H1 (cell line): ENCODE measurements around the gene LRRFIP1. TPM values are rescaled to one million over a fixed set of nuclear protein-coding genes. Genes with fewer than 3 reads are reported as not detected.

Source experiments
- CTCF ChIA-PET: fragments of 300-600 bp; sonication (Branson Sonifier 250); formaldehyde crosslinking; loops from one replicate; lab custom pipeline; 2021; ENCODE audit not compliant: partially characterized antibody; lab: Charles Lee
- POLR2A ChIA-PET: fragments of 300-600 bp; sonication (Branson Sonifier 250); formaldehyde crosslinking; loops from one replicate; lab custom pipeline; 2021; ENCODE audit warnings: inconsistent platforms; ENCODE audit not compliant: partially characterized antibody; lab: Charles Lee
- DNase-seq, 2 experiments: peaks; one replicate each; pipeline versions ENCODE4 v3.0.0 to v3.0.0-alpha.2; 2010 to 2022; ENCODE audit warnings: low spot score in 2 of 2, low read depth in 1 of 2, mixed read lengths in 1 of 2
- FAIRE-seq: peaks from 2 replicates; lab custom pipeline; 2011; peaks lifted over from hg19 to GRCh38; lab: Jason Lieb, UNC
- H2AFZ ChIP-seq: 2 replicates; pipeline ENCODE4 v1.8.1; 2012; ENCODE audit warnings: low read length, inconsistent platforms
- H2AK5ac ChIP-seq: 2 replicates; pipeline ENCODE4 v1.6.1; 2013; ENCODE audit warnings: low read depth, low read length
- H2BK120ac ChIP-seq: replicated peaks from 2 replicates; pipeline ENCODE3; 2013; ENCODE audit warnings: low read depth, low read length, inconsistent platforms
- H2BK12ac ChIP-seq: 2 replicates; pipeline ENCODE4 v1.6.1; 2013; ENCODE audit warnings: low read depth, low read length
- H2BK15ac ChIP-seq: 2 replicates; pipeline ENCODE4 v1.6.1; 2013; ENCODE audit warnings: low read length
- H2BK20ac ChIP-seq: 2 replicates; pipeline ENCODE4 v1.6.1; 2013; ENCODE audit warnings: low read length
- H2BK5ac ChIP-seq: 2 replicates; pipeline ENCODE4 v1.6.1; 2013; ENCODE audit warnings: low read depth, low read length
- H3K14ac ChIP-seq: 2 replicates; pipeline ENCODE4 v1.6.1; 2013; ENCODE audit warnings: inconsistent platforms; ENCODE audit not compliant: insufficient read length
- H3K18ac ChIP-seq: 2 replicates; pipeline ENCODE4 v1.6.1; 2013; ENCODE audit warnings: low read length; ENCODE audit errors: extremely low read depth
- H3K23ac ChIP-seq: 2 replicates; pipeline ENCODE4 v1.6.1; 2013; ENCODE audit warnings: inconsistent platforms; ENCODE audit not compliant: insufficient read length
- H3K23me2 ChIP-seq: 2 replicates; pipeline ENCODE4 v1.6.1; 2013; ENCODE audit warnings: low read depth, low read length
- H3K27ac ChIP-seq: 2 replicates; pipeline ENCODE4 v1.6.1; 2011; ENCODE audit warnings: low read depth, low read length, inconsistent platforms
- H3K27me3 ChIP-seq, 4 experiments: replicated peaks in 1 of 4; 1 replicate in 1 of 4; 2 replicates in 3 of 4; pipeline versions ENCODE4 v1.6.1 to v1.8.1; 2011 to 2013; ENCODE audit warnings: low read length in 3 of 4, mild to moderate bottlenecking in 3 of 4, inconsistent platforms in 2 of 4, mixed read lengths in 2 of 4, moderate library complexity in 1 of 4; ENCODE audit not compliant: control insufficient read depth in 3 of 4, insufficient read depth in 3 of 4; ENCODE audit errors: extremely low read depth in 1 of 4
- H3K36me3 ChIP-seq, 4 experiments: 2 replicates each; pipeline versions ENCODE4 v1.6.1 to v1.8.1; 2011 to 2013; ENCODE audit warnings: mild to moderate bottlenecking in 4 of 4, low read length in 3 of 4, moderate library complexity in 2 of 4, control low read depth in 1 of 4, inconsistent platforms in 1 of 4; ENCODE audit not compliant: insufficient read depth in 4 of 4, control insufficient read depth in 2 of 4
- H3K4ac ChIP-seq: replicated peaks from 2 replicates; pipeline ENCODE3; 2013; ENCODE audit warnings: low read length, low read depth, mixed read lengths, inconsistent platforms; ENCODE audit not compliant: insufficient read length
- H3K4me1 ChIP-seq, 4 experiments: replicated peaks in 1 of 4; 1 replicate in 1 of 4; 2 replicates in 3 of 4; pipeline versions ENCODE4 v1.6.1 to v1.8.1; 2011 to 2013; ENCODE audit warnings: low read length in 3 of 4, inconsistent platforms in 2 of 4, mixed read lengths in 1 of 4; ENCODE audit not compliant: insufficient read depth in 4 of 4, control insufficient read depth in 3 of 4
- H3K4me2 ChIP-seq, 2 experiments: 2 replicates each; pipeline versions ENCODE4 v1.6.1 to v1.8.1; 2011 to 2013; ENCODE audit warnings: low read depth in 2 of 2, low read length in 2 of 2, control low read depth in 1 of 2, inconsistent platforms in 1 of 2, mild to moderate bottlenecking in 1 of 2; ENCODE audit not compliant: insufficient read depth in 1 of 2
- H3K4me3 ChIP-seq, 4 experiments: fragments of 200-600, 300-600 bp in 1 of 4; sonication (generic), shearing (Covaris generic), sonication (Bioruptor Twin) in 1 of 4; 2 replicates each; pipeline versions ENCODE4 v1.5.1 to v1.8.1; 2011 to 2016; ENCODE audit warnings: low read length in 4 of 4, low read depth in 3 of 4, control low read depth in 2 of 4, inconsistent platforms in 2 of 4, mild to moderate bottlenecking in 2 of 4, mixed read lengths in 1 of 4, moderate library complexity in 1 of 4; ENCODE audit not compliant: insufficient read depth in 2 of 4; ENCODE audit errors: extremely low read depth in 1 of 4
- H3K56ac ChIP-seq: replicated peaks from 2 replicates; pipeline ENCODE3; 2013; ENCODE audit warnings: low read depth, mild to moderate bottlenecking, mixed read lengths, low read length, inconsistent platforms; ENCODE audit not compliant: insufficient read length
- H3K79me1 ChIP-seq: 2 replicates; pipeline ENCODE4 v1.6.1; 2013; ENCODE audit warnings: low read depth, low read length, control low read depth
- H3K79me2 ChIP-seq, 2 experiments: 2 replicates each; pipeline versions ENCODE4 v1.6.1 to v1.8.1; 2012 to 2013; ENCODE audit warnings: low read length in 2 of 2, mild to moderate bottlenecking in 2 of 2, inconsistent platforms in 1 of 2; ENCODE audit not compliant: insufficient read depth in 2 of 2, control insufficient read depth in 1 of 2
- H3K9ac ChIP-seq, 4 experiments: replicated peaks in 1 of 4; 1 replicate in 1 of 4; 2 replicates in 3 of 4; pipeline versions ENCODE4 v1.6.1 to v1.8.1; 2011 to 2013; ENCODE audit warnings: low read depth in 3 of 4, low read length in 3 of 4, control low read depth in 2 of 4, mild to moderate bottlenecking in 2 of 4, moderate library complexity in 2 of 4, inconsistent platforms in 1 of 4; ENCODE audit errors: extremely low read depth in 1 of 4
- H3K9me3 ChIP-seq, 2 experiments: 2 replicates each; pipeline versions ENCODE4 v1.6.1 to v1.8.1; 2012 to 2013; ENCODE audit warnings: mild to moderate bottlenecking in 2 of 2, moderate library complexity in 2 of 2, control low read depth in 1 of 2, inconsistent platforms in 1 of 2, low read depth in 1 of 2, low read length in 1 of 2, mixed read lengths in 1 of 2; ENCODE audit not compliant: insufficient read depth in 2 of 2
- H4K20me1 ChIP-seq, 2 experiments: replicated peaks in 1 of 2; 2 replicates each; pipeline versions ENCODE3 to v1.8.1; 2011 to 2013; ENCODE audit warnings: inconsistent platforms in 2 of 2, low read length in 2 of 2, mild to moderate bottlenecking in 1 of 2; ENCODE audit not compliant: insufficient read depth in 2 of 2, control insufficient read depth in 1 of 2
- H4K5ac ChIP-seq: 2 replicates; pipeline ENCODE4 v1.6.1; 2013; ENCODE audit warnings: low read length, low read depth, mixed read lengths, inconsistent platforms; ENCODE audit not compliant: insufficient read length
- H4K8ac ChIP-seq: 2 replicates; pipeline ENCODE4 v1.8.0; 2013; ENCODE audit warnings: mild to moderate bottlenecking, moderate library complexity, low read length, inconsistent platforms; ENCODE audit not compliant: insufficient read depth; ENCODE audit errors: extremely low read depth
- H4K91ac ChIP-seq: replicated peaks from 2 replicates; pipeline ENCODE3; 2013; ENCODE audit warnings: low read length, mixed read lengths, inconsistent platforms; ENCODE audit not compliant: insufficient read length
- SRF ChIP-seq: IDR thresholded peaks from 2 replicates; pipeline ENCODE4 v1.6.1; 2011; ENCODE audit warnings: mild to moderate bottlenecking, low read depth, low read length, moderate library complexity
- TEAD4 ChIP-seq: IDR thresholded peaks from 2 replicates; pipeline ENCODE4 v1.6.1; 2012; ENCODE audit warnings: low read depth, low read length, inconsistent platforms, mixed read lengths
- WGBS, 2 experiments: shearing (Covaris generic) in 1 of 2; methylation state at CpG; one replicate each; pipeline versions ENCODE4 v1.1.6 to v1.1.7; 2013 to 2015; ENCODE audit warnings: low lambda C conversion rate in 2 of 2, mixed read lengths in 2 of 2, inconsistent platforms in 1 of 2, low coverage in 1 of 2, missing lambda C conversion rate in 1 of 2; ENCODE audit not compliant: insufficient replicate concordance in 2 of 2, insufficient coverage in 1 of 2, insufficient read length in 1 of 2; ENCODE audit errors: extremely low coverage in 1 of 2, missing lambda C conversion rate in 1 of 2; 5-methylcytosine and 5-hydroxymethylcytosine counted together
- polyA plus RNA-seq, 7 experiments: library from polyadenylated mRNA; depleted of rRNA in 3 of 7; stranded (reverse) in 5 of 7; unstranded in 2 of 7; fragments of >200 nt in 5 of 7; fragments of 200-250 nt in 2 of 7; gene quantifications; 1 replicate in 5 of 7; 2 replicates in 1 of 7; 4 replicates in 1 of 7; pipeline versions ENCODE4 v1.2.1 to v1.2.3, GENCODE V29; 2011 to 2013; ENCODE audit warnings: missing spikeins in 2 of 7, mixed read lengths in 2 of 7
- total RNA-seq: library from RNA; stranded (reverse); fragmentation: NEBNext Ultra II Directional; extraction: Animal tissue kit (Norgen Biotek cat#: 25700); gene quantifications from 2 replicates; pipeline ENCODE4 v1.2.1, GENCODE V29; 2021

The LRRFIP1 gene
- total and polyA plus RNA-seq, 2 of the 8 experiments (the other 6 are each of a cell fraction or from before 2014, with no cell fraction given) = 12.1 to 75.8 TPM

DNA sequence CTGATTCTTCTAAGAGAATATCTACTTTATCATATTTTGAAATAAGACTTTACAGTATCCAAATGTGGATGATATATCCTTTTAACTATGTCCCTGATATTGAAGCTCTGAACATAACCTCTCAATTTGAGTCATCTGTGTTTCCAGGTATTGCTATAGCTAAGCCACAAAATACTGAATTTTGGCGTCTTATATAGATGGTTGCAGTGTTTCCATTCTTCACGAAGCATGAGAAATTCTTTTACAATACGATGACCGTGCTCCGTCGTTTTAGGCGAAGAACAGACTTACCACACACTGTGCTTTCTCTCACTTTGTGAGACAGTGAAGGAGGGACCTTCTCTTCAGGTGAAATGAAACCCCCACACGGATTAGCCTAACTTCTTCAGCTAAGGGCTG, 45.3 kb downstream of the LRRFIP1 start:
- H3K9ac ChIP-seq = no peak overlapping the region; a peak in 1 of 7 replicates
- H3K4ac ChIP-seq = no peak overlapping the region
- H3K18ac ChIP-seq = 0 out of 2 replicates have a peak overlapping the region, but pooled peaks have one; percentile 56
- H2BK15ac ChIP-seq = no peak overlapping the region
- no peak for TF ChIP-seq SRF
- no peak for TF ChIP-seq TEAD4
- no peaks in the 10 kb centered on the region for H3K79me2 ChIP-seq
- H3K27ac ChIP-seq = no peak overlapping the region
- H4K20me1 ChIP-seq = peaks cover 0 to 4% of the 10 kb centered on the region in 2 experiments
- no peak overlapping the region for H2BK12ac ChIP-seq
- no peak for DNase-seq
- H4K5ac ChIP-seq = no peak overlapping the region
- peaks cover 6 to 27% (median 11%) of the 10 kb centered on the region in 4 experiments for H3K4me1 ChIP-seq
- H2AFZ ChIP-seq = no peak overlapping the region
- H4K8ac ChIP-seq = no peak overlapping the region
- no peak overlapping the region for H3K56ac ChIP-seq
- no peak overlapping the region for H2BK5ac ChIP-seq
- POLR2A ChIA-PET = no interaction called here
- no peak overlapping the region for H3K23ac ChIP-seq
- H3K9me3 ChIP-seq = no peaks in the 10 kb centered on the region
- H3K14ac ChIP-seq = no peak overlapping the region
- H3K36me3 ChIP-seq = no peaks in the 10 kb centered on the region
- no peak overlapping the region for H2BK120ac ChIP-seq
- H3K23me2 ChIP-seq = peaks cover 2% of the 10 kb centered on the region; the same call in 1 of the 2 replicates
- H3K4me3 ChIP-seq = no peak overlapping the region
- no peak overlapping the region for H4K91ac ChIP-seq
- no peak overlapping the region for H2BK20ac ChIP-seq
- WGBS, 2 experiments = 83% methylated on average over 8 of the region's 8 CpGs; no CpG with 5 or more reads in 1 of the 2 experiments
- H3K4me2 ChIP-seq = no peak overlapping the region; a peak in 1 of 4 replicates
- H3K79me1 ChIP-seq = no peaks in the 10 kb centered on the region
- no peaks in the 10 kb centered on the region for H3K27me3 ChIP-seq
- H2AK5ac ChIP-seq = no peak overlapping the region
- CTCF ChIA-PET = interaction anchor here (0.7 to 9.6 kb wide), 33 partner anchors 8 to 1450 kb away, joined by 3 to 130 read pairs (median 6); no protein-coding TSS in a partner anchor
- FAIRE-seq = no peak
